Mammary epithelial cell (primary cell): ENCODE results near the gene ASCC3.

Experiments
- EZH2 ChIP-seq: IDR thresholded peaks from 2 replicates; pipeline ENCODE4 v1.6.1; 2012; ENCODE audit warnings: low read length, inconsistent platforms, borderline replicate concordance
- TF ChIP-seq, protein P1 (sequence below), 2 donors: IDR thresholded peaks in 1 of 2; conservative IDR thresholded peaks in 1 of 2; 2 replicates each; pipeline ENCODE4 v1.5.1; 2011 to 2012; ENCODE audit warnings: inconsistent platforms in 2 of 2, low read length in 2 of 2, mild to moderate bottlenecking in 2 of 2, control low read depth in 1 of 2, low read depth in 1 of 2; ENCODE audit not compliant: insufficient read depth in 1 of 2; ENCODE audit errors: extremely low read depth in 1 of 2

DNA sequence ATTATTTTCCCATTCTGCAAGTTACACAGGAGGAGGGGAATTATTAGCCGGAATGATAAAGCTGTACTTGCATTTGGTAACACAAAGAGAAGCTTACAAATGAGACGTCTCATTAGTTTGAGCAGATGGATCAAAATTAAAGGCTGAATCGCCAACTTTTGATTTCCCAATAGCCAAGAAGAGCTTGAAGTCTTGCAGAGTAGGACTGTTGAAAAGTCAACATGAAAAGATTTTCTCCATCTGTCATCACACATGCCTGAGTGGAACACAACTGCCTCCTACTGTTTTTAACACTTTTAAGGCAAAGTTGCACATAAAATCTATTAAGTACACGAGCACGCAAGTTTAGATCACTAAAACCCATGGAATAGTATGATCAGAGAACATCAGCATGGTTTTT lies 176.2 kb downstream of the ASCC3 start:
- TF ChIP-seq, protein P1, sequence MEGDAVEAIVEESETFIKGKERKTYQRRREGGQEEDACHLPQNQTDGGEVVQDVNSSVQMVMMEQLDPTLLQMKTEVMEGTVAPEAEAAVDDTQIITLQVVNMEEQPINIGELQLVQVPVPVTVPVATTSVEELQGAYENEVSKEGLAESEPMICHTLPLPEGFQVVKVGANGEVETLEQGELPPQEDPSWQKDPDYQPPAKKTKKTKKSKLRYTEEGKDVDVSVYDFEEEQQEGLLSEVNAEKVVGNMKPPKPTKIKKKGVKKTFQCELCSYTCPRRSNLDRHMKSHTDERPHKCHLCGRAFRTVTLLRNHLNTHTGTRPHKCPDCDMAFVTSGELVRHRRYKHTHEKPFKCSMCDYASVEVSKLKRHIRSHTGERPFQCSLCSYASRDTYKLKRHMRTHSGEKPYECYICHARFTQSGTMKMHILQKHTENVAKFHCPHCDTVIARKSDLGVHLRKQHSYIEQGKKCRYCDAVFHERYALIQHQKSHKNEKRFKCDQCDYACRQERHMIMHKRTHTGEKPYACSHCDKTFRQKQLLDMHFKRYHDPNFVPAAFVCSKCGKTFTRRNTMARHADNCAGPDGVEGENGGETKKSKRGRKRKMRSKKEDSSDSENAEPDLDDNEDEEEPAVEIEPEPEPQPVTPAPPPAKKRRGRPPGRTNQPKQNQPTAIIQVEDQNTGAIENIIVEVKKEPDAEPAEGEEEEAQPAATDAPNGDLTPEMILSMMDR (conservative IDR thresholded peaks at IDR 0.05 in 1 of 2, IDR thresholded peaks at IDR 0.05 in 1 of 2; ENCODE audit: extremely low read depth in 1 of 2, insufficient read depth in 1 of 2, low read depth in 1 of 2, low read length in 2 of 2) = no peak
- TF ChIP-seq EZH2 = no peak
